Uterus (tissue), 2 donors: ENCODE data around the gene PREX1.

Source experiments
- CTCF ChIP-seq, 4 experiments: fragments of 200-600 bp in 2 of 4; fragments of 450-650 bp in 2 of 4; sonication (generic) in 2 of 4; IDR thresholded peaks; one replicate each; pipeline ENCODE4 v1.5.1; 2016 to 2019; ENCODE audit warnings: antibody characterized with exemption in 4 of 4, mild to moderate bottlenecking in 2 of 4, moderate library complexity in 1 of 4
- POLR2A ChIP-seq, 2 donors: fragments of 450-650 bp; IDR thresholded peaks; one replicate each; pipeline ENCODE4 v1.6.1; 2016; ENCODE audit warnings: antibody characterized with exemption in 2 of 2, mild to moderate bottlenecking in 1 of 2, moderate library complexity in 1 of 2

GRCh38 chr20:48686238-48687116 lies 141.3 kb downstream of the PREX1 start:
- TF ChIP-seq CTCF (IDR thresholded peaks at IDR 0.05) (no peak), POLR2A (IDR thresholded peaks at IDR 0.05) (no peak)
